K562 (cell line): ENCODE data around the gene CT45A7.
"Not testable (repeated sequence)": the region's sequence is repeated elsewhere in the genome, so short reads cannot be mapped to it uniquely, and the experiment has no call there.

ENCODE experiments used
- ELF4 ChIP-seq: fragments of 450-650 bp; formaldehyde crosslinking; IDR thresholded peaks from 2 replicates; pipeline ENCODE4 v1.4.0; 2022; ENCODE audit warnings: missing genetic modification characterization
- FOXA1 ChIP-seq: fragments of 450-650 bp; IDR thresholded peaks from 2 replicates; pipeline ENCODE4 v1.6.1; 2016; ENCODE audit warnings: mild to moderate bottlenecking, borderline replicate concordance
- GATA2 ChIP-seq: sonication (generic); formaldehyde crosslinking; IDR thresholded peaks from 2 replicates; pipeline ENCODE4 v1.4.0; 2020; ENCODE audit warnings: mild to moderate bottlenecking, missing genetic modification reagents
- POLR2A ChIP-seq: fragments of 450-650 bp; conservative IDR thresholded peaks from 2 replicates; pipeline ENCODE4 v1.6.1; 2016
- POLR2AphosphoS5 ChIP-seq: IDR thresholded peaks from 2 replicates; pipeline ENCODE4 v1.6.1; 2011; ENCODE audit warnings: mild to moderate bottlenecking, low read depth, low read length, moderate library complexity; ENCODE audit not compliant: control insufficient read depth, insufficient read depth
- SP2 ChIP-seq: IDR thresholded peaks from 2 replicates; pipeline ENCODE4 v1.6.1; 2011; ENCODE audit warnings: mild to moderate bottlenecking, low read depth, low read length, moderate library complexity; ENCODE audit not compliant: poor library complexity, severe bottlenecking; ENCODE audit errors: extremely low read depth
- ZNF274 ChIP-seq: IDR thresholded peaks from 2 replicates; pipeline ENCODE4 v1.6.1; 2011; ENCODE audit warnings: low read depth, mild to moderate bottlenecking, low read length, moderate library complexity, borderline replicate concordance
- ZNF830 ChIP-seq: fragments of 250-450 bp; sonication (Bioruptor Pico); IDR thresholded peaks from 2 replicates; pipeline ENCODE4 v1.5.0; 2021; ENCODE audit warnings: mild to moderate bottlenecking
- TF ChIP-seq, protein P1 (sequence below): fragments of 450-650 bp; IDR thresholded peaks from 2 replicates; pipeline ENCODE4 v1.7.1; 2018; ENCODE audit warnings: mild to moderate bottlenecking, low read depth; ENCODE audit not compliant: partially characterized antibody
- TF ChIP-seq, protein P2 (sequence below): fragments of 250-450 bp; sonication (Bioruptor Pico); IDR thresholded peaks from 2 replicates; pipeline ENCODE4 v1.9.0; 2021; ENCODE audit warnings: mild to moderate bottlenecking, inconsistent platforms
- TF ChIP-seq, protein P3 (sequence below), 3 experiments: IDR thresholded peaks in 2 of 3; conservative IDR thresholded peaks in 1 of 3; 2 replicates each; pipeline ENCODE4 v1.5.1; 2011 to 2012; ENCODE audit warnings: low read length in 3 of 3, mild to moderate bottlenecking in 3 of 3, control low read depth in 2 of 3, improper control_type of control experiment in 1 of 3, inconsistent platforms in 1 of 3, low read depth in 1 of 3, mixed read lengths in 1 of 3, moderate library complexity in 1 of 3; ENCODE audit not compliant: insufficient read depth in 2 of 3
- TF ChIP-seq, protein P4 (sequence below): sonication (generic); formaldehyde crosslinking; IDR thresholded peaks from 2 replicates; pipeline ENCODE4 v1.9.0; 2022; ENCODE audit warnings: mild to moderate bottlenecking, missing genetic modification reagents
- TF ChIP-seq, protein P5 (sequence below): sonication (generic); formaldehyde crosslinking; IDR thresholded peaks from 2 replicates; pipeline ENCODE4 v1.5.0; 2020; ENCODE audit warnings: missing genetic modification reagents
- TF ChIP-seq, protein P6 (sequence below): fragments of 250-450 bp; sonication (Bioruptor Pico); IDR thresholded peaks from 2 replicates; pipeline ENCODE4 v1.5.0; 2020; ENCODE audit warnings: mild to moderate bottlenecking, borderline replicate concordance

DNA sequence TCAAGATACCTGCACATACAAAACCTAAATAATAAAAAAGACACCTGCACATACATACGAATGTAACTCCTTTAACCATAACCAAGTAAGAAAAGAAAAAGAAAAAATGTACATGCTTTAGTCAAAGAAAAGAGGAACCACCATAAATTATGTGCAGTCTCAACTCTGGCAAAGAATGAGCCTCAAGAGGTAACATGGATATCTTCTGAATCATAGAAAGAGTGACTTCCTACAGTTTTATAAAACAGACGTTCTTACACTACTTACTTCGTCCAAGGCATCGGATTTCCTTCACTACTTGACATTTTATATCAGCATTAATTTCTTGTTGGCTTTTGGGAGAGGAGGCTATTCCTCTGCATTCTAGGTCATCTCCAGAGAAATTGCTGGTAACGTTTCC, 45.7 kb upstream of the CT45A7 start:
- TF ChIP-seq ELF4; POLR2A; GATA2 (CRISPR knock-in tag); ZNF830 (CRISPR knock-in tag); ZNF274; SP2; POLR2AphosphoS5; FOXA1: not testable (repeated sequence)
- TF ChIP-seq, protein P1, sequence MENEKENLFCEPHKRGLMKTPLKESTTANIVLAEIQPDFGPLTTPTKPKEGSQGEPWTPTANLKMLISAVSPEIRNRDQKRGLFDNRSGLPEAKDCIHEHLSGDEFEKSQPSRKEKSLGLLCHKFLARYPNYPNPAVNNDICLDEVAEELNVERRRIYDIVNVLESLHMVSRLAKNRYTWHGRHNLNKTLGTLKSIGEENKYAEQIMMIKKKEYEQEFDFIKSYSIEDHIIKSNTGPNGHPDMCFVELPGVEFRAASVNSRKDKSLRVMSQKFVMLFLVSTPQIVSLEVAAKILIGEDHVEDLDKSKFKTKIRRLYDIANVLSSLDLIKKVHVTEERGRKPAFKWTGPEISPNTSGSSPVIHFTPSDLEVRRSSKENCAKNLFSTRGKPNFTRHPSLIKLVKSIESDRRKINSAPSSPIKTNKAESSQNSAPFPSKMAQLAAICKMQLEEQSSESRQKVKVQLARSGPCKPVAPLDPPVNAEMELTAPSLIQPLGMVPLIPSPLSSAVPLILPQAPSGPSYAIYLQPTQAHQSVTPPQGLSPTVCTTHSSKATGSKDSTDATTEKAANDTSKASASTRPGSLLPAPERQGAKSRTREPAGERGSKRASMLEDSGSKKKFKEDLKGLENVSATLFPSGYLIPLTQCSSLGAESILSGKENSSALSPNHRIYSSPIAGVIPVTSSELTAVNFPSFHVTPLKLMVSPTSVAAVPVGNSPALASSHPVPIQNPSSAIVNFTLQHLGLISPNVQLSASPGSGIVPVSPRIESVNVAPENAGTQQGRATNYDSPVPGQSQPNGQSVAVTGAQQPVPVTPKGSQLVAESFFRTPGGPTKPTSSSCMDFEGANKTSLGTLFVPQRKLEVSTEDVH = not testable (repeated sequence)
- TF ChIP-seq, protein P2, sequence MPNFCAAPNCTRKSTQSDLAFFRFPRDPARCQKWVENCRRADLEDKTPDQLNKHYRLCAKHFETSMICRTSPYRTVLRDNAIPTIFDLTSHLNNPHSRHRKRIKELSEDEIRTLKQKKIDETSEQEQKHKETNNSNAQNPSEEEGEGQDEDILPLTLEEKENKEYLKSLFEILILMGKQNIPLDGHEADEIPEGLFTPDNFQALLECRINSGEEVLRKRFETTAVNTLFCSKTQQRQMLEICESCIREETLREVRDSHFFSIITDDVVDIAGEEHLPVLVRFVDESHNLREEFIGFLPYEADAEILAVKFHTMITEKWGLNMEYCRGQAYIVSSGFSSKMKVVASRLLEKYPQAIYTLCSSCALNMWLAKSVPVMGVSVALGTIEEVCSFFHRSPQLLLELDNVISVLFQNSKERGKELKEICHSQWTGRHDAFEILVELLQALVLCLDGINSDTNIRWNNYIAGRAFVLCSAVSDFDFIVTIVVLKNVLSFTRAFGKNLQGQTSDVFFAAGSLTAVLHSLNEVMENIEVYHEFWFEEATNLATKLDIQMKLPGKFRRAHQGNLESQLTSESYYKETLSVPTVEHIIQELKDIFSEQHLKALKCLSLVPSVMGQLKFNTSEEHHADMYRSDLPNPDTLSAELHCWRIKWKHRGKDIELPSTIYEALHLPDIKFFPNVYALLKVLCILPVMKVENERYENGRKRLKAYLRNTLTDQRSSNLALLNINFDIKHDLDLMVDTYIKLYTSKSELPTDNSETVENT (CRISPR knock-in tag) = not testable (repeated sequence)
- TF ChIP-seq, protein P3, sequence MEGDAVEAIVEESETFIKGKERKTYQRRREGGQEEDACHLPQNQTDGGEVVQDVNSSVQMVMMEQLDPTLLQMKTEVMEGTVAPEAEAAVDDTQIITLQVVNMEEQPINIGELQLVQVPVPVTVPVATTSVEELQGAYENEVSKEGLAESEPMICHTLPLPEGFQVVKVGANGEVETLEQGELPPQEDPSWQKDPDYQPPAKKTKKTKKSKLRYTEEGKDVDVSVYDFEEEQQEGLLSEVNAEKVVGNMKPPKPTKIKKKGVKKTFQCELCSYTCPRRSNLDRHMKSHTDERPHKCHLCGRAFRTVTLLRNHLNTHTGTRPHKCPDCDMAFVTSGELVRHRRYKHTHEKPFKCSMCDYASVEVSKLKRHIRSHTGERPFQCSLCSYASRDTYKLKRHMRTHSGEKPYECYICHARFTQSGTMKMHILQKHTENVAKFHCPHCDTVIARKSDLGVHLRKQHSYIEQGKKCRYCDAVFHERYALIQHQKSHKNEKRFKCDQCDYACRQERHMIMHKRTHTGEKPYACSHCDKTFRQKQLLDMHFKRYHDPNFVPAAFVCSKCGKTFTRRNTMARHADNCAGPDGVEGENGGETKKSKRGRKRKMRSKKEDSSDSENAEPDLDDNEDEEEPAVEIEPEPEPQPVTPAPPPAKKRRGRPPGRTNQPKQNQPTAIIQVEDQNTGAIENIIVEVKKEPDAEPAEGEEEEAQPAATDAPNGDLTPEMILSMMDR (IDR thresholded peaks at IDR 0.05 in 2 of 3, conservative IDR thresholded peaks at IDR 0.05 in 1 of 3; ENCODE audit: insufficient read depth in 2 of 3, low read depth in 1 of 3, low read length in 3 of 3) = not testable (repeated sequence)
- TF ChIP-seq, protein P4, sequence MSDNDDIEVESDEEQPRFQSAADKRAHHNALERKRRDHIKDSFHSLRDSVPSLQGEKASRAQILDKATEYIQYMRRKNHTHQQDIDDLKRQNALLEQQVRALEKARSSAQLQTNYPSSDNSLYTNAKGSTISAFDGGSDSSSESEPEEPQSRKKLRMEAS (CRISPR knock-in tag) = not testable (repeated sequence)
- TF ChIP-seq, protein P5, sequence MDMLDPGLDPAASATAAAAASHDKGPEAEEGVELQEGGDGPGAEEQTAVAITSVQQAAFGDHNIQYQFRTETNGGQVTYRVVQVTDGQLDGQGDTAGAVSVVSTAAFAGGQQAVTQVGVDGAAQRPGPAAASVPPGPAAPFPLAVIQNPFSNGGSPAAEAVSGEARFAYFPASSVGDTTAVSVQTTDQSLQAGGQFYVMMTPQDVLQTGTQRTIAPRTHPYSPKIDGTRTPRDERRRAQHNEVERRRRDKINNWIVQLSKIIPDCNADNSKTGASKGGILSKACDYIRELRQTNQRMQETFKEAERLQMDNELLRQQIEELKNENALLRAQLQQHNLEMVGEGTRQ (CRISPR knock-in tag) = not testable (repeated sequence)
- TF ChIP-seq, protein P6, sequence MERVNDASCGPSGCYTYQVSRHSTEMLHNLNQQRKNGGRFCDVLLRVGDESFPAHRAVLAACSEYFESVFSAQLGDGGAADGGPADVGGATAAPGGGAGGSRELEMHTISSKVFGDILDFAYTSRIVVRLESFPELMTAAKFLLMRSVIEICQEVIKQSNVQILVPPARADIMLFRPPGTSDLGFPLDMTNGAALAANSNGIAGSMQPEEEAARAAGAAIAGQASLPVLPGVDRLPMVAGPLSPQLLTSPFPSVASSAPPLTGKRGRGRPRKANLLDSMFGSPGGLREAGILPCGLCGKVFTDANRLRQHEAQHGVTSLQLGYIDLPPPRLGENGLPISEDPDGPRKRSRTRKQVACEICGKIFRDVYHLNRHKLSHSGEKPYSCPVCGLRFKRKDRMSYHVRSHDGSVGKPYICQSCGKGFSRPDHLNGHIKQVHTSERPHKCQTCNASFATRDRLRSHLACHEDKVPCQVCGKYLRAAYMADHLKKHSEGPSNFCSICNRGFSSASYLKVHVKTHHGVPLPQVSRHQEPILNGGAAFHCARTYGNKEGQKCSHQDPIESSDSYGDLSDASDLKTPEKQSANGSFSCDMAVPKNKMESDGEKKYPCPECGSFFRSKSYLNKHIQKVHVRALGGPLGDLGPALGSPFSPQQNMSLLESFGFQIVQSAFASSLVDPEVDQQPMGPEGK = not testable (repeated sequence)
